GM08714 (cell line): ENCODE data around the gene FIGN.

Experiments
- H3K4me3 ChIP-seq: fragments of 200-500 bp; sonication (Bioruptor generic); 2 replicates; pipeline ENCODE4 v1.5.1; 2014; ENCODE audit warnings: mild to moderate bottlenecking, low read length, inconsistent platforms
- ZNF274 ChIP-seq: IDR thresholded peaks from 2 replicates; pipeline ENCODE4 v1.6.1; 2012; ENCODE audit warnings: mild to moderate bottlenecking, low read depth, low read length

The FIGN gene

DNA sequence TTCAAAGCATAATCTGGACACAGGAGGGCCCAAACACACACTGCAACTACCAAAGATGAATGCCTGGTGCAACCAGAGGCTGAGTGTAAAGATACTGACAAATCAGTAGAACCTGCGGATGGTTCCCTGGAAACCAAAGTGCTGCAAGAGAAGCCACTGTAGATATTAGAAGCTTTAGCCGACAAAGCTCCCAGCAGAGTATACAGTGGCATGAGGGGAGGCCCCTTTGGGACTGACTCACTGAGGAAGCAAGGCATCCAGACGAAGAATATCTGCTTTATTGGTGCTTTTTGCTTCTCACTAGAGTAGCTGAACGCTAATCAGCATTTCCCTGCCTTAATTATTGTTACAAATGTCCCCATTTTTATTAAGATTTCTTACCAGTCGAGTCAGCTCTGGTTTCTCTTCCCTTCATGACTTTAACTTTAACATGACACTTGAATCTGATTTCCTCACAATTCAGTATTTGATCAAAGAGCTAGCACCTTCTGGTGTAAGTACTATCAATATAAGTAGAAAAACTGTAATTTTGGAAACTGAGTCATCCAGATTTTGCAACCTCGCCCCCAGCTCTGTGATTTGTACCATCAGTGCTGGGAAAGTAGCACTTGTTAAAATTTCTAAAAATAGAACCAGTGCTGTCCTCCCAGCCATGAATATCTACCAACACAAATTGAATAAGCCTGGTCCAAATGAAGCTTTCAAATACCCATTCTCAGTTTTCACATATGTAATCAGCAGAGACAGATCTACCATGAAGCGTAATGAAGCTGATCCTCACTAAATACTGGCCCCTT, 34.2 kb downstream of the FIGN start:
- no peak for TF ChIP-seq ZNF274
- H3K4me3 ChIP-seq = no peak overlapping the region

GRCh38 chr2:163698857-163699256, 37.0 kb downstream of the FIGN start:
- TF ChIP-seq ZNF274 = no peak
- no peak overlapping the region for H3K4me3 ChIP-seq

- H3K4me3 ChIP-seq = no peak overlapping the region
- no peak for TF ChIP-seq ZNF274
Observed at GRCh38 chr2:163697846-163698637, 37.8 kb downstream of the FIGN start.

- no peak for TF ChIP-seq ZNF274
- H3K4me3 ChIP-seq = no peak overlapping the region
Observed at GRCh38 chr2:163697429-163697828, 38.4 kb downstream of the FIGN start.

DNA sequence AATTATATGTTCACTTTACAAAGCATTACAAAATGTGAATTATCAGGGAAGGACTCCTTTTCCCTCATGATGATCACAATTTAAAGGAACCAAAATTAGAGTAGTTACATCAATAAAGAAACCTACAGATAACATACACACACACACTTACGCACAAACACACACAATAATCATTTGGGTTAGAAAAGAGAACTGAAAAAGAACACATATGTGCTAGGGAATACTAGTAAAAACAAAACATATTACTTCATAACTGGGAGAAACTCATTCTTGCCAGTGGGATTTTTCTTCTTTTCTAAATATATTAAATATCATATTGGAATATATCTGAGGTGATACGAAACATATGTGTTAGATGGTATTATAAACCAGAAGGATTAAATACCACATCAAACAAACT, 42.3 kb downstream of the FIGN start:
- TF ChIP-seq ZNF274 = no peak
- no peak overlapping the region for H3K4me3 ChIP-seq

DNA sequence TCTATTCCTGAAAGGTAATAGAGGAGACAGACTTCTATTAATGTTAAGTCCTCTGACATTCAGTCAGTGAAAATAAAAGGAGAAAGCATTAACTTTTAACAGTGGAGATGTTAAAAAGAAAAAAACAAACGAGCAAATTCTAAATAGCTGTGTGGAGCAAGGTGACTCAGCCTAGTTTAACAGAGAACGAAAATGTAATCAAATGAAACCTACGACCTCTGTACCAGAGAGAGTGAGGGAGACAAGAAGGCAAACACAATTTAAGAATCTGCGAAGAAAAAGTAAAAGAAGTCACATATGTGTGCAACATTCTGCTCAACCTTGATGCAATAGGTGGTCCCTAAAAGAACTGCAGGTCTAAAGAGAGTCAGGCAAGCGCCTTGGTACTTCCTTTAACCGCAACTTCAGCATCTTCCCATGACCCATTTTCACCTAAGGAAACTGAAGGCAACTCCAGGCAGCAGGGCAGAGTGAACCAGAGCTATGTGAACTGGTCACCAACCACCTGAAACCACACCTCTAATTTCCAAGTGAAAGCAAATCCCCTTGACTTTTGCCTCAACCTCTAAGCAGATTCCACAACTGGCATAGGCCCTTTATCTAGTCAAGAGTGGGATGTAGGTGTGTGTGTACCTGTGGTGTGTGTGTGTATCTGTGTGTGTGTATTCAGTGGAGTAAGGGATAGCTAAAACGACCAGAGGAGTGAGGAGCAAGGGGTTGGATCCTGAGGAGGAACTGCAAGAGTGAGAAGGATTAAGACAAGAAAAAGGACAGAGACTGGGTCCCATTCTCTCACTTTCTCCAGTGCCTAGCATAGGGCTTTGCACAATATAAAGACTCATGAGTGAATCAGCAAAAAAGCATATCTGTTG, 43.0 kb downstream of the FIGN start:
- no peak for TF ChIP-seq ZNF274

GRCh38 chr2:163692081-163692480, 43.7 kb downstream of the FIGN start:
- no peak for TF ChIP-seq ZNF274
- H3K4me3 ChIP-seq = no peak overlapping the region

More for the DNA sequence above, 43.0 kb downstream of the FIGN start:
- no peak overlapping the region for H3K4me3 ChIP-seq

- TF ChIP-seq ZNF274 = no peak
- no peak overlapping the region for H3K4me3 ChIP-seq
Observed at GRCh38 chr2:163690896-163691295, 44.9 kb downstream of the FIGN start.

DNA sequence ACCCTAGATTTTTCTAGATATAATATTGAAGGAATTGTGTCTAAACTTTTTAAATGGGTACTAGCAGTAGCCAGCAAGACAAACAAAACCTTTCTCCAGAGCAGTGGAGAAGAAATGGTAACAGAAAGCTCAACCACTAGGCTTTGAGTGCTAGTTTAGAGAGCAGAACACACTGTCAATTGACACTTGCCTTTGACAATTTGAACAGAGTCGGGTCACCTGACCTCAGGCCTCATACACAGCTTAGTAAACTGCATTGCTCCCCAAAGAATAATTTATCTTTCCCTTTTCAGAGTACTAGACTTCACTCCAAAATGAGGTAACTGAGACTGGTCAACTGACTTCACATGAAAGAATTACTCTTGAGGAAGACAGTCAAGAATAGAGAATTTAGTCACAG, 48.6 kb downstream of the FIGN start:
- TF ChIP-seq ZNF274 = no peak

DNA sequence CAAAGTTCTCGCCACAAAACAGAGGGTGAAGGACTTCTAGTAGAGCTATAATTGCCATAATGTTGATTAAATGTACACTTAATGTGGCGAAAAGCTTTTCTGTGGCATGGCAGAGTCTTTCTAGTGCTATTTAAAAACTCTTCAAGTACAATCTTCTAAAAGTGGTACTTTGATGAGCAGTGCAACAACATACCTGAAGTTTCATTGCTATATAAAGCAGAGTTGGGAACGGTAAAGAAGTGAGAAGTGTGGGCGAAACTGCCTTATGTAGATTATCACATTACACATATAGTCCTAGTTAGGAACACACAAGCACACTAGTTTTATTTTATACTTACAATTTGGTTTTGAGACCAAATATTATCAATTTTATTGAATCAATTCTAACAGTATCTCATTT, 49.5 kb downstream of the FIGN start:
- no peak overlapping the region for H3K4me3 ChIP-seq
- no peak for TF ChIP-seq ZNF274

More for the DNA sequence above, 48.6 kb downstream of the FIGN start:
- H3K4me3 ChIP-seq = no peak overlapping the region

DNA sequence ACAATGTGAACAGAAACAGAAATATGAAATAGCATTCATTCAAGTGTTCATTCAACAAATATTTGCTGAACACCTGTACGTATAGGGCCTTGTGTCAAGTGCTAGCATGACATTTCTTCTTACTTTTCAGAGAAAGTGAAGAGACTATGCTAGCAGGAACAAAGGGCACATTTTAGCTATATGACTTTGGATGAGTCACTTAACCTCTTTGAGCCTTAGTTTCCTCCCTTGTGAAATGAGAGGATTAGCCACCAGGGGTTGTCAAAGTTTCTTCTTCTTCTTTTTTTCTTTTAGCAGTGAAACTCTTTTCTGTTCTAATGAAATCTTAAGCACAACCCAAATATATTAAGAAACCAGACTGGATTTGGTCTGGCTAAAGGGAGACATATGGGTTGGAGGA, 53.1 kb downstream of the FIGN start:
- no peak overlapping the region for H3K4me3 ChIP-seq
- TF ChIP-seq ZNF274 = no peak

DNA sequence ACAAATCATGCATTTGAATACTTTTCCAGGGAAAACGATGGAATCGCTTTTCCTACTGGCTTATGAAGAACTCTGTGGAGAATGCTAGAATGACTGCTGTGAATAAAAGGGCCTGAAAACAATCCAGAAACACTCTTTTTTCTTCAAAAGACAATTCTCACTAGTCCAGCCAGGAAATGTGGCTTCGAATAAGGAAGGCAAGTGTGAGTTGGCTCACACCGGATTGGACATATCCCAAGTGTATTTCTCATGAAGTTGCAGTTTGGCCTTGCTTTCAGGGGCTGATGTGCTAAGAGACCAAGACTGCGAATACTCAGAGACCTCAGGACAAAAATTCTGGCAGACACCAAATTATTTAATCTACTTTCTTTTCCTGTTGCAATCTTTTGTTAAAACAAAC, 54.1 kb downstream of the FIGN start:
- H3K4me3 ChIP-seq = no peak overlapping the region
- TF ChIP-seq ZNF274 = no peak

DNA sequence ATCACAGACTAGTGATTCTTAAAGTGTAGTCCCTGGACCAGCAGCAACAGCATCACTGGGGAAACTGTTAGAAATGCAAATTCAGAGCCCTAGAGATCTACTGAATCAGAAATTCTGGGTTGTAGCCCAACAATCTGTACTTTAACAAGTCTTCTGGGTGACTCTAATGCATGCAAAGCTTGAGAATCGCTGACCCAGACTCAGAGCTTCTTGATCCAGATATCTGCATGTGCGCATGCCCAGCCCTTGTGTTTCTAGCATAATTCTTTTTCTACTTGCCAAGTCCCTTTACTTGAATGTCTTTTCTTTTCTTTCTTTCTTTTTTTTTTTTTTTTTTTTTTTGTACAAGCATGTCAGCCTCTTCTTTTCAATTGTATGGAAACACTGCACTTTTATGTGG, 60.4 kb downstream of the FIGN start:
- no peak overlapping the region for H3K4me3 ChIP-seq
- TF ChIP-seq ZNF274 = no peak

- H3K4me3 ChIP-seq = no peak overlapping the region
- TF ChIP-seq ZNF274 = no peak
Observed at GRCh38 chr2:163673522-163673921, 62.3 kb downstream of the FIGN start.

GRCh38 chr2:163670929-163671328, 64.9 kb downstream of the FIGN start:
- H3K4me3 ChIP-seq = no peak overlapping the region
- no peak for TF ChIP-seq ZNF274
